ENCODE data around the gene KCNH1.

DNA sequence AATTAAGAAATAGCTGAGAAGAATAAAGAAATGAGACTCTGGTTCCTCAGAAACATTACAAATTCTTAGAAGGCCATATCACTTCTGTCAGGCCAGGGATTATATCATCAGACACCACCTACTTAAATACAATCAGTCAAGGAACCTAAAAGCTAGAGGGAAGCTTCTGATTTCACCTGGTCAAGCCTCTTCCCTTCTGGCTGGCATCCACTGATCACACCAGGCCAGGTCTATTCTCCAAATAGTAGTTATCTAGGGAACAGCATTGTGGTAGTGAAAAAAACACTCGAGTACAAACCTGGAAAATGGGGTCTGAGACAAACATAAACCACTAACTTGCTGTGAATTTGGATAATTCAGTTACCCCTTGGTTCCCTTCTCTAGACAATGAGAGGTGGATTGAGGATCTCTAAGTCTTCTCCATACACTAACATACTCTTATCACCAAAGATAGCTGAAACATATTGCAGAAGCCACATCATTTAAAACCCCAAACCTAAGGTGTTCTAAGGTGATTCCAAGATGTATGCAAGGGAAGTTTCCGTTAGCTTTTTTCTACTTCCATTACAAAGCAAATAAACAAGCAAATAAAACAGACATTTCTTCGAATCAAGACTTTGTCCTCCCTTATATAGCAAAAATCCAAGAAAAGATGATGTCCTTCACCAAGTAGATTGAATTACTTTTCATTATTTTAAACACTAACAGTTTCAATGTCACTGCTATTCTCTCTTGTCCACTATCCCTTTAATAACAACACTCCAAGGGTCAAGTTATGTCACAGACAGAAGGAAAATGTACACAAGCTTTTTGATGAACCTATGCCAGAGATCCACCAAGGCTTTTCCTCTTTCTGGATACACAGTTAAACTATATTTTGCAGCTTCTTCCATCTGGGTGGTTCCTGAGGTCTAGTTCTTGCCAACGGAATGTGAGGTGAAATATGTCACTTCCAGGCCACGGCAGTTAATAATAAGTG is 212.9 kb downstream of the KCNH1 start:
- TF ChIP-seq, protein P1, sequence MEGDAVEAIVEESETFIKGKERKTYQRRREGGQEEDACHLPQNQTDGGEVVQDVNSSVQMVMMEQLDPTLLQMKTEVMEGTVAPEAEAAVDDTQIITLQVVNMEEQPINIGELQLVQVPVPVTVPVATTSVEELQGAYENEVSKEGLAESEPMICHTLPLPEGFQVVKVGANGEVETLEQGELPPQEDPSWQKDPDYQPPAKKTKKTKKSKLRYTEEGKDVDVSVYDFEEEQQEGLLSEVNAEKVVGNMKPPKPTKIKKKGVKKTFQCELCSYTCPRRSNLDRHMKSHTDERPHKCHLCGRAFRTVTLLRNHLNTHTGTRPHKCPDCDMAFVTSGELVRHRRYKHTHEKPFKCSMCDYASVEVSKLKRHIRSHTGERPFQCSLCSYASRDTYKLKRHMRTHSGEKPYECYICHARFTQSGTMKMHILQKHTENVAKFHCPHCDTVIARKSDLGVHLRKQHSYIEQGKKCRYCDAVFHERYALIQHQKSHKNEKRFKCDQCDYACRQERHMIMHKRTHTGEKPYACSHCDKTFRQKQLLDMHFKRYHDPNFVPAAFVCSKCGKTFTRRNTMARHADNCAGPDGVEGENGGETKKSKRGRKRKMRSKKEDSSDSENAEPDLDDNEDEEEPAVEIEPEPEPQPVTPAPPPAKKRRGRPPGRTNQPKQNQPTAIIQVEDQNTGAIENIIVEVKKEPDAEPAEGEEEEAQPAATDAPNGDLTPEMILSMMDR (IDR thresholded peaks at IDR 0.05 in 8 of 11, conservative IDR thresholded peaks at IDR 0.05 in 3 of 11): no peak
- TF ChIP-seq POLR2A (IDR thresholded peaks at IDR 0.05): no peak
